HG02970 (cell line): ENCODE data around the gene CDC20B.
"Not testable (repeated sequence)": the region's sequence is repeated elsewhere in the genome, so short reads cannot be mapped to it uniquely, and the experiment has no call there.

ENCODE experiments used
- ATAC-seq: cut with Tn5 transposase; IDR thresholded peaks from one replicate; pipeline ENCODE4 v1.9.1; 2021; ENCODE audit warnings: mild to moderate bottlenecking, moderate library complexity, moderate number of reproducible peaks; ENCODE audit not compliant: unreplicated experiment, low FRiP score

Gene CDC20B

DNA sequence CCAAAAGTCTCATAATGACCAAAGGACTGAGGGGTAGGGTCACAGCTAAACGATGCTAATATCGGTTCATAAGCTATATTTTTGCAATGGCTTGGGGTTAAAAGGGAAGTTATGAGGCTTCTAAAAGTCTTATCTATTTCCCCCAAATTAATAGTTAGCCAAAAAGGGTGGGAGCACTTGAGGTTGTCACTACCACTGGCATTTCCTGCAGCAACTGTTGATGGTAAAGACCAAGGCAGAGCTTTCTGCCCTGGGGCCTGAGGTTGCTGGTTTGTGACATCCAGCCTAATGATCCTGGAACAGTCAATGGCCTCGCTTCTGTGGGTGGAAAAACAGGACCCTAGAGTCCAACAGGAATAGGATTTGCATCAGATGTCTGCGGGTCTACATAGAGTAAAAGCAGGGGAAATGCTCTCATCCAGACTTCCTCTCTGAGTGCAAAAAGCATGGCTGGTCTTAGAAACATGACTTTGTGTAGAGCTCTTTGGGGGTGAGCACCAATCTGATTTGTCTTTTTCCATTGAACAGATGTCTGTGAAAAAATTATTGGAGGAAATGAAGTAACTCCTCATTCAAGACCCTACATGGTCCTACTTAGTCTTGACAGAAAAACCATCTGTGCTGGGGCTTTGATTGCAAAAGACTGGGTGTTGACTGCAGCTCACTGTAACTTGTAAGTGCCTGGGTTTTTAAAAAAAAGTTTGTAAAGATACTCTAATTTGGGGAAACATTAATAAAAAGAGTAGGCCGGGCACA, 67.9 kb downstream of the CDC20B start:
- no peak for ATAC-seq

DNA sequence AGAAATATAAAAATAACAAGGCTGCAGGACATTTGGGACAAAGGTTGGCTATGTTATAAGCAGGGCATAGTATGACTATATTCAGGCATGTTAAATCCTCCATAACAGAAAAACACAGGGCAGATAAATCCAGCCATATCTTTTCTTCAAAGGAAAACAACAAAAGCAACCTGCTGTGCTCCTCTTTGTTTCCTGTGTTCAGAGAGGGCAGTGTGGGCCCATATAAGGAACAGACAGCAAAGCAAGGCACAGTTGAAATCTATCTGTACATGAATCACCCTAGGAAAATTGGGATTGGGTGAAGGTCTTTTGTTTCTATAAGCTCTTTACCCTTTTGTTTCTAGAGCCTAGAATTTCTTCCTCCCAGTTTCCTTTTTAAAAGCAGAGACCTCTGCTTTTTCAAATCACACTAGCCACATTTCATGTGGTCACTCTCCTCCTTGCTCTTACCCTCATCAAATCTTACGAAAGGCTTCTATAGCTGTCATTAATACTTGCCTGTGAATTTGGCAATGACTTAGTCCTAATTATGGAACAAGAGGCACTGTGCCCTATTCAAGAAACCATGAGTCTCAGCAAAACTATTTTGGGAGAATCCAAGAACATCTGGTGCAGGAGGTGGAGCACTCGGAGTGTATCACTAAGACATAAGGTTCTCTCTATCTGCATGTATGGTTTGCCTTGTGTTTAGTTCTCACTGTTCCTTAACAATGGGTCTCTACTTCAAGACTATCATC, 68.8 kb downstream of the CDC20B start:
- ATAC-seq, result no peak

DNA sequence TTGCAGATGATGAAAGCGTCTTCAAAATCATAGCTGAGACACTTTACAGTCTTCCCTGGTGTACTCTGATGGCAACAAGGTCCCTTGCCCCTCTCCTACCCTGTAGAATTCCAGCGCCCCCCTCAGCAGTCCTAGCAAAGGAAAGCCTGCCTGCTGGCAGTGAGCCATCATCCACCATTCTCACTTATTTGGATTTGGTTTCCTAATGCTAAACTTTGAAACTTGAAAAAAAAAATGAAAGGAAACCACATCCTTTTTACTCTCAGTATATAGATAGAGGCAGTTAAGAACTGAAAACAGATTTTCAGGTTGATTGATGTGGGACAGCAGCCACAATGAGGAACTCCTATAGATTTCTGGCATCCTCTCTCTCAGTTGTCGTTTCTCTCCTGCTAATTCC, 70.6 kb downstream of the CDC20B start, which contains the start of gene GZMA:
Gene GZMA (plus strand): TSS at position 299 of the 400 bp plus-strand sequence. CDS start 37 bp downstream, at position 336.
- ATAC-seq, result no peak

DNA sequence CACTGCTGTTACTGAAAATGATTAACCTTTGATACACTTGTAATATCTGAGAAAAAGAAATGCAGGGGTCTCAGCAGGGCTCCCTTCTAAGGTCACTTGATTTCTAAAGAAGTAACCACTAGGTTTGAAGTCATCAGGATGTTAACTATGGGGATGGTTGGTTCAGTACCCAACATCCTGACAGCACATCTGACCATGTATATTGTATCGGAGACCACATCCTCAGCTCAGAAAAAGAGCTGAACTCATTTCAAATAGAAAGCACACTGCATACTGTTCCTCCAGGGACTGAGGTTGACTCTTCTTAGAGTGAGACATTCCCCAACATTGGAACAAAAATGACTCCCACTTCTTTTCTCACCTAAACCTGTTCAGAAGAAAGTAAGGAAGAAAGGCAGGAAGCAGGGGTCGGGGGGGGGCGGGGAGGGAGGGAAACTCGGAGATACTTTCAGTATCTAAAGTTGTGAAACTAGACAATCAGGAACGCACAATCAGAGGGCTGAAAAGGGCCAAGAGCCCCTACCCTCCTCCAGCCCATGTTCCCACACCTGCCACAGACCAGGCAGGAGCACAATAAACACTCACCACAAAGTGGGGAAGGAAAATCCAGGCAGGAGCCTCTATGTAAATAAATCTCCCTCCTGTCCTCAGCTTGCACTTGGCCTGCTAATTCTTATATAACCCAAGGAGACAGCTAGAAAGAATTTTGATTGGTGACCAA, 71.3 kb downstream of the CDC20B start:
- ATAC-seq, result no peak

DNA sequence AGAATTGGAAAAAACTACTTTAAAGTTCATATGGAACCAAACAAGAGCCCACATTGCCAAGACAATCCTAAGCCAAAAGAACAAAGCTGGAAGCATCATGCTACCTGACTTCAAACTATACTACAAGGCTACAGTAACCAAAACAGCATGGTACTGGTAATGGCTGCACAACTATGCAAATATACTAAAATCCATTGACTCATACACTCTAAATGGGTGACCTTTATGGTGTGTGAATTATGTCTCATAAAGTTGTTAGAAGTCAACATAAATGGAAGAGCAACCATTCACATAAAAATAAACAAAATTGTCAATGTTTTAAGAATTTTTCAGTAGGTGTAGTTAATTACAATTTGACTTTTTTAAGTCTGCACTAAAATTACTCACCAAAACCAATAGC, 71.8 kb downstream of the CDC20B start:
- not testable (repeated sequence) for ATAC-seq

DNA sequence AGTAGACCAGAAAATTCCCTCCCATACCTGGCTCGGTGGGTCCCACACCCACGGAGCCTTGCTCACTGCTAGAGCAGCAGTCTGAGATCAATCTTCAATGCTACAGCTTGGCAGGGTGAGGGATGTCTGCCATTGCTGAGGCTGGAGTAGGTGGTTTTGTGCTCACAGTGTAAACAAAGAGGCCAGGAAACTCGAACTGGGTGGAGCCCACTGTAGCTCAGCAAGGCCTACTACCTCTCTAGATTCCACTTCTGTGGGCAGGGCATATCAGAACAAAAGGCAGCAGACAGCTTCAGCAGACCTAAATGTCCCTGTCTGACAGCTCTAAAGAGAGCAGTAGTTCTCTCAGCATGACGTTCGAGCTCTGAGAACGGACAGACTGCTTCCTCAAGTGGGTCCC, 76.1 kb downstream of the CDC20B start:
- no peak for ATAC-seq

DNA sequence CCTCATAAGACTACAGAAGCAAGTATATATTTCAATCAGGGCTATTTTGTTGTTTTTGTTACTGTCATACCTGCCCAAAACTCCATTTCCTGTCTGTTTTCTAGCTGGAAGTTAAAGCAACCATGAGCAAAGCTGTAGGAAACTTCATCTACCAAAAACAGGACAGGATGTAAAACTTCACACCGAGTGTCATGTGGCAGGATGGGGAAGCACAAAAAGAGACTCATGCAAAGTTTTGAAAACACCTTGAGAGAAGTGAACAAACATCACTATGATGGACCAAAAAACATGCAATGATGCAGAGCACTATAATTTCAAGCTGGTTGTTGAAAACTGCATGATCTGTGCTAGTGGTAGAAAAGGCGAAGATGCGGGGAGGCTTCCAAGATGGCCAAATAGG, 76.8 kb downstream of the CDC20B start:
- no peak for ATAC-seq

DNA sequence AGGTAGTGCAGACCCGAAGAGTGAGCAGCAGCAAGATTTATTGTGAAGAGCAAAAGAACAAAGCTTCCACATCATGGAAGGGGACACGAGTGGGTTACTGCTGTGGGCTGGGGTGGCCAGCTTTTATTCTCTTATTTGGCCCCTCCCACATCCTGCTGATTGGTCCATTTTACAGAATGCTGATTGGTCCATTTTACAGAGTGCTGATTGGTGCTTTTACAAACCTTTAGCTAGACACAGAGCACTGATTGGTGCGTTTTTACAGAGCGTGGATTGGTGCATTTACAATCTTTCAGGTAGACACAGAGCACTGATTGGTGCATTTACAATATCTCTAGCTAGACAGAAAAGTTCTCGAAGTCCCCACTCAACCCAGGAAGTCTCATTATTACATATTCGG, 82.0 kb downstream of the CDC20B start:
- ATAC-seq, result not testable (repeated sequence)

DNA sequence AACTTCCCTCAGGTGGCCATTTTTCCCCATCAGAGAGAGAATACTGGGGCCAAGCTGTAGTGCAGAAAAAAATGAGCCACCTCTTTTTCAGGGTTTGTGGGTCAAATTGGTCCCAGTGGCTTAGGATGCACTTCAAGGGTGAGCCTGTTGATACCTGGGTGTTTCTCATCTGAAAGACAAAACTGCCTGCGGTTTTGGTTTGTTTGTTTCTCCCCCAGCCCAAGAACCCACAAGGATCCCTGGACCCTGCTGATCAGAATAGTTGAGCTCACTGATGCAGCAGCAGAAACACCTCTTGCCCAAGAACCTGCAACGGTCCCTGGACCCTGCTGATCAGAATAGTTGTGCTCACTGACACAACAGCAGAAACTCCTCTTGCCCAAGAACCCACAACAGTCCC, 83.7 kb downstream of the CDC20B start:
- not testable (repeated sequence) for ATAC-seq

DNA sequence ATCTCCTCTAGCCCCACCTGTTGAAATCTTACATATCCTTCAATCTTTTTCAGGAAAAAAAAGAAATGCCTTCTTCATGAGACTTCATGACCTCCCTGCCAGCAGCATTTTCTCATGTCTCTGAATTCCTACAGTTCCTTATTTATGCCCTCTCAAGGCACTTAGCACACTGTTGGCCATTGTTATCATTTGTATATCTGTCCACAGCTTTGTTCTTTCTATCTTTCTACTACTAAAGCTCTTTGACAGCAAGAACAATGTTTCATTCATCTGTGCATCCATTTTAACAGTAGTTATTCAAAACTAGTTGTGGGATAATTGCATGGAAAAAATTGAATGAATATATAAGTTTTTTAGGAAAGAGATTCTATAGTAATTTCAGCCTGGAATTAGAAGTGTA, 91.4 kb downstream of the CDC20B start:
- no peak for ATAC-seq

DNA sequence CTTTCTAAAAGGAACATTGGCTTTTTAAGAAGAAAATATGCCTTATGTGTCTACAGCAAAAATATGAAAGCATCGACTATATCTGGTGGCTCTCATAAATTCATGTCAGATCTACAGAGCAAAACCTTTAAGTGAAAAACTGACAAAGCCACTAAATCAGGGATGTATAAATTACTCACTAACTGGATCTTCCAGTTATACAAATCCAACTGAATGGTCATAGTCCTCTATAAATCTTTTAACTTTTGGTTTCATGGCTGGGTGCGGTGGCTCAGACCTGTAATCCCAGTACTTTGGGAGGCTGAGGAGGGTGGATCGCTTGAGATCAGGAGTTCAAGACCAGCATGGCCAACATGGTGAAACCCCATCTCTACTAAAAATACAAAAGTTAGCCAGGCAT, 99.8 kb downstream of the CDC20B start:
- no peak for ATAC-seq

DNA sequence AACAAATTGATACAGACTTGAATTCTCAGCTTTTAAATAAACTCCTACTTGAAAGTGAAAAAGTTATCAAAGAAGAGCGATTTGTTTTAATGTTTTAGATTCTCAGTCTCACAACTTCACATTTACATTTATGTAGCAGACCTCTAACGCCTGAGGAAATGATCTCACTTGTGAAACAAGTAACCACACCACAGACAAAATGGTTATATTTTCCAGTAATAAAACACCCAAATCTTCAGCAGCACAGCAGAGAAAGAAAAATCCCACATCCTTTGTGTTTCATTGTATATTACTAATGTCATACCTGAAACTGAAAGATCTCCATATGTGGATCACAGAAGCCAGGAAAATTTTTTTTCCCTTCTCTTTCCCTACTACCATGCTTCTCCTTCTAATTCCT, 100.3 kb downstream of the CDC20B start:
- ATAC-seq, result no peak

DNA sequence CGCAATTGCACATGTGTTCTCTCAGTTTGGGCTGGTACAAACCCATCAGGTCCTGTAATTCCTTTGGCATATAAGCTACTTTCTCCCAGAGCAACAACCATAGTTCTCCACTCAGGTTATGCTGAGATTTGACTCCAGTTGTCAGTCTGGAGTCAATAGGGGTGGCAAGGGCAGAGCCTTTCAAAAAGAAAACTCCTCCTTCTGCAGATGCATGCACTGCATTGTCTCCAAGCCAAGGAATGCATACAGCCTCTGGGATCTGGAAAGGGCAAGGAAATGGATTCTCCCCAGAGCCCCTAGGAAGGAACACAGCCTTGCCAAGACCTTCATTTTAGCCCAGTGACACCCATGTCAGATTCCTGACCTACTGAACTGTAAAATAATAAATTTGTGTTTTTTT, 101.6 kb downstream of the CDC20B start:
- ATAC-seq, result no peak

DNA sequence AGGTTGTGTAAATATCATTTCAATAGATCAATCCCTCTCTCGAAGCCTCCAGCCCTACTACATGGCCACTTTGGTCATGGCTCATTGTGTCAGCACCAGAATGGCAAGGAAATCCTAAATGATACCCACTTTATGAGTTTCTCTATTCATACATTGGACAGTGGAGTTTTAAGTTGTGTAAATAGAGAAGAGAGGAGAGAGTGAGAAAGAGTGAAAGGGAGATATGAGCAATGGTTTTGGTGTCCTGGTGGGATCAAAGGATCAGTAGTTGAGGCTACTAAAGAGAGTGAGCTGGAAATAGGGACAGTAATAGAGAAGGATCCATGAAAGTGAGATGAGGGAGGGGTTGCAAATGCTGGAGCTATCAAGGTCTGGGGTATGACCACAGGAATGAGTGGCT, 102.0 kb downstream of the CDC20B start:
- no peak for ATAC-seq

DNA sequence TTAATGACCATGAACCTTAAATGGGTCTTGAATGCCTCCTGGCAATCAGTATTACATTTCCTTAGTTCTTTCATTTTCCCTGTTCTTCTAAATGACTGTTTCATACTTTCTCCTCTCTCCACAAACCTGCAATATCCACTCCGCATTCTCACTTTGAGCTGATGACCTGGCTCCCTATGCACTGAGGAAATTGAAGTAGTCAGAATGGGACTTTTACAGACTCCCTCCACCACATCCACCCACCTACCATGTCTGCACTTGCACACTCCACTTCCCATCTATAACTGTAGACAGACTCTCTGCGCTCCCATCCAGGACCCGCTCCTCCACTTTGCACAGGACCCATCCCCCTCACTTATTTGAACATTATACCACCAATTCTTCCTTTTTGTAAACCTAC, 106.7 kb downstream of the CDC20B start:
- no peak for ATAC-seq

DNA sequence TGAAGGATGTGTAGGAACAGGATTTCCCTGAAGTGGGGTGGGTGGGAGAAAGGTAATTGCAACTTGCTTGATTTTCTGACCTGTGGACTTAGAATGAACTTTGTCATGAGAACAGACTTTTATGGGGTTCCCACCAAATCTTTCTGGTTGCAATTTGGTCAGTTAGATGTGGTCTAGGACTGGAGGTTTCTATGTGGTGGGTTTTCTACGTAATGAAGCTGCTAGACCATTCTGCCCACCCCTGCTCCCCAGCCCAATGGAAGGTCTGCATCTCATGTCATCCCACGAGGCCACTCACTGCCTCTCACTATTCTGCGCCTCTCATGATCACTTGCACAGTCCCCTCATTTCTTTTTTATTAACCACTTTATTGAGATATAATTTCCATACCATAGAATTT, 108.5 kb downstream of the CDC20B start:
- ATAC-seq, result no peak

DNA sequence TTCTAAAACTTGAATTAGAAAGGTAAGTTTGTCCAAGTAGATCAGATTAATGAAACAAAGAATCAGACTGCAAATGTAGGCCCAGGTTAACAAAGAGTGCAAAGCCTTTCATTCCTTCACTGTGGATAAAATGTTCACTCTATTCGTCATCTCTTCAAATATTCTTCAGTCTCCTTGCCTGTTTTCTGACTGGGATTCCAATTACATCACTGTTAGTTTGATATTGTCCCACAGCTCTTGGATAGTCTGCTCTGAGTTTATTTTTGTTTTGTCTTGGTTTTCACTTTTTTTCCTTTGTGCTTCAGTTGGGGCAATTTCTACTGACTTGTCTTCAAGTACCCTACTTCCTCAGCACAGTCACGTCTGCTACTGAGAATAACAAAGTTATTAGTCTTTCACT, 109.1 kb downstream of the CDC20B start:
- ATAC-seq, result no peak

DNA sequence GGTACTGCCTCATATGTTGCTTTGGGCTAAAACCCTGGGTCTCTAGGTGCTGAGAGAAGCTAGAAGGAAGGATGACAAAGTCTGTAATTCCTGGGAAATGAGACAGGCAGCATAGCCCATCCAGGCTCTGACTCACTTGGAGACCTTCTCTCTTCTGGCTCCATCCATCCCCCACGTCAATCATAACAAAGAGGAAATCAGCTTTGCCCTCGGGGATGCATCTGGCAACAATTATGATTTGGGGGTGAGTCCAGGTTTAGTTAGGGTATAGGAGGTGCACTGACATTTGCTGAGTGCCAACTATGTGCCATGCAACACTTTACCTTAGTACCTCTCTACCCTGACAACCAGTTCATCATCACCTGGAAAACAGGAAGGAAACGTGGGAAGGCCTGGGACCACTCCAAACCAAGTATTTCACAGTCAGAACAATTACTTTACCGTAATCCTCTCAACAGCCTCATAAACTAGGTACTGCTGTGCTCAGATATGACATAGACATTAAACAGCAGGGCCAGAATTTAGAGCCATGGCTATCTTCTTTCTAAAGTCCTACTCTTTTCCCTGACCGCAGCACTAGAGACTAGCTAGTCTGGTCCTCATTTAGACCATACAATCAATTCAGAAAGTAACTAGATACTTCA, 109.6 kb downstream of the CDC20B start:
- ATAC-seq, result no peak
